Measurements from ENCODE around the gene VEPH1.

DNA sequence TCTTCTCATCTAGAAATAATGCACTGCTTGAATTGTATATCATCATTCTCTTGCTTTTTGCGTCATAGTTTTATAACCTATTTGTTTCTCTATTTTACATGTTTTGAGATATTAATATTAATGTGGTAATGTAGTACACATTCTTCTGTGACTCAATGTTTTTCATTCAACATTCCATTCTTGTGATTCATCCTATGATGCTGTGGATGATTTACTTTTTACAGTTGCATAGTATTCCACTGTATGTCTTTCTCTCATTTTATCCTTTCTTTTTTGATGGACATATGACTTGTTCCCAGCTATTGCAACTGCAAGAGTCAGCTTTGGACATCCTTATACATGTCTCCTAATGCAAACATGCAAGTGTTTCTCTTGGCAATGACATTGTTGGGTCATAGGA, 20.6 kb upstream of the VEPH1 start:
- no peak for TF ChIP-seq GATA3 (IDR thresholded peaks at IDR 0.05; ENCODE audit: low read depth, low read length)
- TF ChIP-seq GATA2 (IDR thresholded peaks at IDR 0.05; ENCODE audit: low read depth, low read length) = no peak
